GM23248 (cell line): ENCODE results near the gene SLC22A12.
A peak's percentile ranks its signal among the peaks of the same experiment; 100 is the strongest.

ENCODE experiments used
- EZH2 ChIP-seq: fragments of 200-600 bp; sonication (generic); IDR thresholded peaks from 2 replicates; pipeline ENCODE4 v1.6.1; 2018; ENCODE audit warnings: antibody characterized with exemption, mild to moderate bottlenecking; ENCODE audit not compliant: insufficient read depth, poor library complexity, severe bottlenecking
- EZH2phosphoT487 ChIP-seq: fragments of 200-600 bp; sonication (generic); IDR thresholded peaks from 2 replicates; pipeline ENCODE4 v1.6.1; 2018; ENCODE audit warnings: antibody characterized with exemption, moderate library complexity, mild to moderate bottlenecking, low read depth; ENCODE audit not compliant: insufficient read depth

DNA sequence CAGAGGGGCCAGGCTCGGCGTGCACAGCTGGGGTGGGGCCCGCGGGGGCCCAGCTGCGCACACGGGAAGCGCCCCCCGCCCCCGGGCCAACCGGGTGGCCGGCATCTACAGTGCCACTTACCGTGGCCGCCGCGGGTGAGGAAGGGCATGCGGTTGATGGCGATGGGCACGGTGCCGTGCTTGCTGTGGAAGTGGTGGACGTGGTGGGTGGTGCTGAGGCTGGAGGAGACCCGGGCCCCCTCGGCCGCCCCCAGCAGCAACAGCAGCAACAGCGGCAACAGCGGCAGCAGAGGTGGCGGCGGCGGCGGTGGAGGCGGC, 51.4 kb downstream of the SLC22A12 start:
- TF ChIP-seq EZH2 (no peak), EZH2phosphoT487 (0 out of 2 replicates have a peak, but pooled peaks have one; percentile 0)
